ENCODE measurements around the gene PPP1R1A.
A peak's percentile ranks its signal among the peaks of the same experiment; 100 is the strongest.

The PPP1R1A gene

DNA sequence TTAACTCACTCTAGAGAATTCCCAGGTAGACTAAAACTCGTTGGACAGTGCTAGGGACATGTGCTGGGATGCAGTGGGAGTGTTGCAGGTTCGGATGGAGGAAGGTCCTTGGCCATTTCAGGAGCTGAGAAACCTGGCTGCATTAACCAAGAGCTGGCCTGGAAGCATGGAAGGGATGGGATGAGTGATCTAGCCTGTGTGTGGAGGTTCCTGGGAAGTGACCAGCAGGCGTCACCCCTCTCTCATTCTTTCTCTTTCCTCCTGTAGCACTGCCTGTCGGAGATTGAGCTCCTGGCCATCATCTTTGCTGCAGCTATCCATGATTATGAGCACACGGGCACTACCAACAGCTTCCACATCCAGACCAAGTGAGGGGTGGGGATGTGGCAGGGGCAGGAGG lies 15.6 kb downstream of the PPP1R1A start:
- H3K27ac ChIP-seq = no peak overlapping the region
- TF ChIP-seq, protein P1, sequence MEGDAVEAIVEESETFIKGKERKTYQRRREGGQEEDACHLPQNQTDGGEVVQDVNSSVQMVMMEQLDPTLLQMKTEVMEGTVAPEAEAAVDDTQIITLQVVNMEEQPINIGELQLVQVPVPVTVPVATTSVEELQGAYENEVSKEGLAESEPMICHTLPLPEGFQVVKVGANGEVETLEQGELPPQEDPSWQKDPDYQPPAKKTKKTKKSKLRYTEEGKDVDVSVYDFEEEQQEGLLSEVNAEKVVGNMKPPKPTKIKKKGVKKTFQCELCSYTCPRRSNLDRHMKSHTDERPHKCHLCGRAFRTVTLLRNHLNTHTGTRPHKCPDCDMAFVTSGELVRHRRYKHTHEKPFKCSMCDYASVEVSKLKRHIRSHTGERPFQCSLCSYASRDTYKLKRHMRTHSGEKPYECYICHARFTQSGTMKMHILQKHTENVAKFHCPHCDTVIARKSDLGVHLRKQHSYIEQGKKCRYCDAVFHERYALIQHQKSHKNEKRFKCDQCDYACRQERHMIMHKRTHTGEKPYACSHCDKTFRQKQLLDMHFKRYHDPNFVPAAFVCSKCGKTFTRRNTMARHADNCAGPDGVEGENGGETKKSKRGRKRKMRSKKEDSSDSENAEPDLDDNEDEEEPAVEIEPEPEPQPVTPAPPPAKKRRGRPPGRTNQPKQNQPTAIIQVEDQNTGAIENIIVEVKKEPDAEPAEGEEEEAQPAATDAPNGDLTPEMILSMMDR (conservative IDR thresholded peaks at IDR 0.05) = no peak

DNA sequence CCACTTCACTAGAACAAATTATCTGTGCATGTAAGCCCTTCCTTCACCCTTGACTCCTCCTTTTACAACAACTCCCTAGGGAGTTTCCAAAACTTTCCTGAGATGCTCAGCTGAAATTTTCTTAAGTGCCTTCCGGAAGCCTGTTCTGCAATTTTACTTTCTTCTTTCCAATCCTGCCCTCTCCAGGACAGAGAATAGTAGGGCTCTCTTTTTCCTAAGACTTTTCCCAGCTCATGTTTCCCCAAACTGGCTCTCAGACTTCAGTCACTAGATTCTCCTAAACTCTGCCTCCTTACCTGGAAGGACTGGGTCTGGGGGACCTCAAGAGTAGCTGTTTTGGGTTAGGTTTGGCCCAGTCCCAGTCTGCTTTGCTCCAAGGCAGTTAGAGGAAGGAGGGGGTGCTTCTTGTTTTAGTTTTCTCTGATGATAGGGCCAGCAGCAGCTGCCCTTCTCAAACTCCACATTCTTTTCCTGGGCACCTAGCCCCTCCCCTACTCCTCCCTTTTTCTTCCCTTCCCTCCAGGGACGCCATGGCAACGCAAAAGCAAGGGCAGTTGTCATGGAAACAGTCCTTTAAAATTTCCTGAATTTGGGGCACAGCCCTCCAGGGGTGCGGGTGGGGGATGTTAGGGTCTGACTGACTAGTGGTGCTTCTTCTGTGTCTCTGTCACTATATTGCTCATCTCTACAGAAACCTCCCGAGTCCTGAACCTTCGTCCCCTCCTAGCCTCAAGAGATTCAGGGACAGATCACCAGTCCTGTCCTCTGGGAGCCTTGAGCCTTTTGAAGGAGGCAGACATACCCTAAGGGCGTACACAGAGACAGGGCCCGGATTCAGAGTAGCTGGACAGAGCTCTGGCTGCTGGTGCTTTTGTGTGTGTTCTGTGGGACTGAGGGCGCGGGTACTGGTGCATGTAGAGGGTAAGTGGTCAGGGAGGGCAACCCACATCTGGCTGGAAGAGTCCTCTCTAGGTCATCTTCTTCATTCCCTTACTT lies 17.0 kb downstream of the PPP1R1A start:
- no peak overlapping the region for H3K27ac ChIP-seq
- TF ChIP-seq, protein P1 (conservative IDR thresholded peaks at IDR 0.05) = peak; percentile 27; the same call in 1 of the 2 replicates

DNA sequence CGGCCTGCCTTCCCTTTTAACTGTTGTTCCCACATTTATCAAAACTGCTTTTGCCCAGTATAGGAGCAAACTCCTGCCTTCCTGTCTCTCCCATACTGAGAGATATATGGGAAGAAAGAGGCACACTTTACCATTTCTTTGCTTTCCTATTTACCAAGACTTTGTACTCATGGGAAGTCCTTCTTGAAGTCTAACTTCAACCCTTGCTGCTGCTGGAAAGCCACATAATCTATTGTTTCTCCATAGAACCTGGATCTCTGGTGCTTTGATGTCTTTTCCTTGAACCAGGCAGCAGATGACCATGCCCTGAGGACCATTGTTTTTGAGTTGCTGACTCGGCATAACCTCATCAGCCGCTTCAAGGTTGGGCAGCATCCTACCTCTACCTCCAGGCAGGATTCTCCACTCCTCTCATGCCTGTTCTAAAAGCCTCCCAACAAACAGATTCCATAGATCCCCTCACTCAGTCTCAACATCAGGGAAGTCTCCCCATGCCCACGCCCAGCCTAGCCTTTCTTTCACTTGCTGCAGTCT lies 18.4 kb downstream of the PPP1R1A start:
- TF ChIP-seq, protein P1 (conservative IDR thresholded peaks at IDR 0.05) = no peak
- H3K27ac ChIP-seq = no peak overlapping the region

DNA sequence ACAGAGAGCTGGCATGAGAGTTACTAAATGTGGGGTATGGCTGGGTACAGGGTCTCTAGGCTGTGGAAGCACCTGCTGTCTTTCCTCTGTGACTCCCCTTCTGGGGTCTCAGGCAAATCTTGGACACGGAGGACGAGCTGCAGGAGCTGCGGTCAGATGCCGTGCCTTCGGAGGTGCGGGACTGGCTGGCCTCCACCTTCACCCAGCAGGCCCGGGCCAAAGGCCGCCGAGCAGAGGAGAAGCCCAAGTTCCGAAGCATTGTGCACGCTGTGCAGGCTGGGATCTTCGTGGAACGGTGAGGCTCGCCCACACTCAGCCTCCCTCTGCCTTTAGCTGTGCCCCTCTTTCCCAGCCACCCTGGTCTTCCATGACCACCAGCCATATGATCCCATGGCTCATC lies 19.4 kb downstream of the PPP1R1A start:
- no peak overlapping the region for H3K27ac ChIP-seq
- TF ChIP-seq, protein P1 (conservative IDR thresholded peaks at IDR 0.05) = no peak

DNA sequence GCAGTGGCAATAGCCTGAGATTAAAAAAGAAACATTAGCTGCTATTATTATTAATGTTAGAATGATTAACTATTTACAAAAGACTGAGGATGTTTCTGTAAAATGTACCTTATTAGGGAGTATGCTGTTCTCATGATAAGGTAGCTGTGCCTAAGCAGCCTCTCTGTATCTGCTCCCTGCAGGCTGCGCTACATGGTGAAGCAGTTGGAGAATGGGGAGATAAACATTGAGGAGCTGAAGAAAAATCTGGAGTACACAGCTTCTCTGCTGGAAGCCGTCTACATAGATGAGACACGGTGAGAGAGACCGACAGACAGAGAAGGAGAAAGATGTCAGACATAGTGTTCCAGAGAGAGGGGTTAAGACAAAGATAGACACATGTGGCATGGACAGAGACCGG lies 21.7 kb downstream of the PPP1R1A start:
- TF ChIP-seq, protein P1 (conservative IDR thresholded peaks at IDR 0.05) = no peak
- H3K27ac ChIP-seq = no peak overlapping the region

DNA sequence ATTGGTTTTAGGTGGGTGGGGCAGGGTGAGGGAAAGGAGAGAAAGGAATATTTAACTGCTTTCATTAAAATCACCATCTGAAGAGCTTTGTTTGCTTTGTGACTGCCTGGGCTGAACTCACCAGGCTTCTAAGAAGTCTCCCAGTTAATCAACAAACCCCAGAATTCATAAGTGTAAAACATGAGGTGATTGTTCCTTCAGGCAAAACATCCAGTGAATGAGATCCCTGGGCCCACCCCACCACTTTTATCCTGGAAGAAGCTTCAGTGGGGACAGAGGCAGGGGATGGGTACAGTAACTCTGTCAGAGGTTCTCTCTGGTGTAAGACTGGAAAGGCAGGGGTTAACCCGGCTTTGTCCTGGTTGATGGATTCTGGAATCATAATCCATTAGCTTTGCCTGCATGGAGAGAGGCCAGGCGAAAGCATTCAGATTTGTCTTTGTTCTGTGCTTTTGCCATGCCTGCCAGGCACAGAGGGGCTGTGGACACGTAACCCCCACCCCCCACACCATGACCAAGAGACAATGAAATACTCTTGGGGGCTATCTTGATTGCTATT lies 22.4 kb downstream of the PPP1R1A start:
- no peak overlapping the region for H3K27ac ChIP-seq
- TF ChIP-seq, protein P1 (conservative IDR thresholded peaks at IDR 0.05) = no peak

DNA sequence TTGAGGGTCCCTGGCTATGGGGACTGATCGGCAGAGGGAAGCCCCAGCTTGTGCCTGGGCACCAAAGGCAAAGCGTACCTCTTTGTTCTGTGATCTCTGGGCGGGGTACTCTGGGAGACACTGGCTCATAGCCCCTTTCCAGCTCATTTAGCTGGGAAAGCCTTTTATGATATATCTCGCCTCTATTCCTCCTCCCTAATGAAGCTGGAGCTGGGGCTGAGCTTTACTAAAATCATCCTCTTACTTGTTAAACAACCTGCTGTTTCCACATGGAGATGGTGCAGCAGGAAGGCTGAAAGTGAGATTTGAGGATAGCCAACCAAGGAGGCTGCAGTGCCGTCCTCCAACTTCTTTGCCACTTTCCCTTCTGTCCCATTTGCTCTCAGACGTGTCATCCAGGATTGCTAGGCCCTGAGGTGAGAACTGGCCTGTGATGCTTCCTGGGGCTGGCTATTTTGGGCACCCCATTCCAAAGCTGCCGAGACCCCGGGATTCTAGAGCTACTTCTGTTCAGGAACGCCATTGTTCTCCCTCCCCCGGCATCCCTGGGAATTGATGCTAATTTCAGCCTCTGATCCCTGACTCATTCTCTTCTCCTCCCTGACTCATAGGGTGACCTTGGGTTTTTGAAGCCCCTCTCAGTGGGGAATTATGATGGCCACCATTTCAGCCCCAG lies 23.0 kb downstream of the PPP1R1A start:
- TF ChIP-seq, protein P1 (conservative IDR thresholded peaks at IDR 0.05) = no peak
- no peak overlapping the region for H3K27ac ChIP-seq

Measured in VCaP (cell line).